Kidney (tissue), 14 donors: ENCODE measurements around the gene PPP1R18. TPM values are rescaled to one million over a fixed set of nuclear protein-coding genes. Genes with fewer than 3 reads are reported as not detected.
"Not testable (repeated sequence)": the region's sequence is repeated elsewhere in the genome, so short reads cannot be mapped to it uniquely, and the experiment has no call there.

Experiments used
- DNase-seq, 5 donors: peaks; one replicate each; pipeline ENCODE4 v3.0.0-alpha.2; 2013 to 2020
- FAIRE-seq: peaks from 2 replicates; lab custom pipeline; 2012; peaks lifted over from hg19 to GRCh38; lab: Jason Lieb, UNC
- H3K27ac ChIP-seq, 2 donors: one replicate each; pipeline ENCODE4 v1.7.0; 2013; ENCODE audit warnings: low read depth in 2 of 2, low read length in 2 of 2, inconsistent platforms in 1 of 2
- H3K27me3 ChIP-seq: one replicate; pipeline ENCODE4 v1.7.1; 2013; ENCODE audit warnings: low read length, inconsistent platforms; ENCODE audit not compliant: control insufficient read depth, insufficient read depth
- H3K36me3 ChIP-seq, 3 donors: one replicate each; pipeline versions ENCODE4 v1.7.0 to v1.7.1; 2013; ENCODE audit warnings: low read length in 3 of 3, control low read depth in 1 of 3, inconsistent platforms in 1 of 3; ENCODE audit not compliant: insufficient read depth in 3 of 3, control insufficient read depth in 2 of 3
- H3K4me1 ChIP-seq, 3 donors: one replicate each; pipeline versions ENCODE4 v1.7.0 to v1.7.1; 2013; ENCODE audit warnings: low read length in 3 of 3, inconsistent platforms in 1 of 3, low read depth in 1 of 3; ENCODE audit not compliant: control insufficient read depth in 2 of 3, insufficient read depth in 2 of 3
- H3K4me3 ChIP-seq, 3 donors: one replicate each; pipeline versions ENCODE4 v1.7.0 to v1.8.1; 2013; ENCODE audit warnings: low read length in 3 of 3, control low read depth in 1 of 3, inconsistent platforms in 1 of 3
- H3K9ac ChIP-seq, 3 donors: one replicate each; pipeline versions ENCODE4 v1.7.0 to v1.7.1; 2013; ENCODE audit warnings: low read length in 3 of 3, control low read depth in 1 of 3, inconsistent platforms in 1 of 3
- H3K9me3 ChIP-seq, 3 donors: one replicate each; pipeline versions ENCODE4 v1.7.0 to v1.7.1; 2013; ENCODE audit warnings: low read length in 3 of 3, control low read depth in 1 of 3, inconsistent platforms in 1 of 3; ENCODE audit not compliant: control insufficient read depth in 2 of 3, insufficient read depth in 1 of 3
- CTCF ChIP-seq: IDR thresholded peaks from 3 replicates; pipeline ENCODE4 v1.5.1; 2012; ENCODE audit warnings: mild to moderate bottlenecking, moderate library complexity, borderline replicate concordance; ENCODE audit not compliant: insufficient read depth; ENCODE audit errors: extremely low read depth
- intact Hi-C: fragments of 100-400 bp; cut with DNase I; formaldehyde crosslinking; loops from one replicate; pipeline ENCODE4 v1.11.1; 2022
- polyA plus RNA-seq: library from polyadenylated mRNA; stranded (reverse); fragments of 350-450 nt; fragmentation: Illumina TruSeq; extraction: RNeasy Lipid Tissue Mini Kit (QIAGEN cat#74804); gene quantifications from one replicate; pipeline ENCODE4 v1.2.3, GENCODE V29; 2014; ENCODE audit warnings: low read depth, low replicate concordance; ENCODE audit not compliant: insufficient read depth
- total RNA-seq: library from RNA; stranded (reverse); fragmentation: NEBNext Ultra II Directional; extraction: Animal tissue kit (Norgen Biotek cat#: 25700); gene quantifications from one replicate; pipeline ENCODE4 v1.2.1, GENCODE V29; 2021
- donor health status: control.
- donor health status: control.
- donor health status: control.
- donor health status: control.
- donor health status: control.
- donor health status: DM: yes; HTN: yes; CAD: no.
- donor health status: Normal renal cell carcinoma (clear cell type).

PPP1R18 gene
- total and polyA plus RNA-seq, 2 donors from 2014 or later: 17.1 to 51.9 TPM

- intact Hi-C loops: loop anchor here (5.0 kb wide), 1 partner anchor 38 kb away; no protein-coding TSS in a partner anchor
- Histone ChIP-seq H3K4me3 (peak overlapping the region; percentile 93 to 98 (median 94)), H3K9me3 (no peaks in the 10 kb centered on the region), H3K9ac (peak overlapping the region; percentile 57 to 99 (median 93)), H3K4me1 (peaks cover 4 to 11% (median 4%) of the 10 kb centered on the region in 3 donors), H3K27me3 (no peaks in the 10 kb centered on the region), H3K27ac (peak overlapping the region; percentile 92 to 95), H3K36me3 (peaks cover 15 to 28% (median 17%) of the 10 kb centered on the region in 3 donors)
- FAIRE-seq (no peak), DNase-seq (peak; percentile 68 to 93 (median 84))
- no peak for TF ChIP-seq CTCF
Observed at GRCh38 chr6:30720738-30721197, 34.3 kb upstream of the PPP1R18 start.

GRCh38 chr6:30719791-30720737, 33.6 kb upstream of the PPP1R18 start, which contains the start of gene TUBB:
TSS of gene TUBB (plus strand) at chr6:30720352. CDS start at chr6:30720507, 155 bp downstream.
- Histone ChIP-seq H3K36me3 (peaks cover 12 to 25% (median 14%) of the 10 kb centered on the region in 3 donors), H3K27me3 (no peaks in the 10 kb centered on the region), H3K4me3 (peak within 1 kb of the TSS; percentile 93 to 98 (median 94)), H3K9me3 (no peaks in the 10 kb centered on the region), H3K9ac (peak within 1 kb of the TSS; percentile 57 to 99 (median 93)), H3K27ac (peak within 1 kb of the TSS; percentile 92 to 95), H3K4me1 (peaks cover 4 to 10% (median 4%) of the 10 kb centered on the region in 3 donors)
- TF ChIP-seq CTCF: no peak
- peak; percentile 98 to 99 (median 99) for DNase-seq
- FAIRE-seq: no peak
- intact Hi-C loops: loop anchor here (5.0 kb wide), 1 partner anchor 38 kb away; no protein-coding TSS in a partner anchor

- TF ChIP-seq CTCF: no peak
- no peaks in the 10 kb centered on the region for H3K27me3 ChIP-seq
- H3K27ac ChIP-seq: peak overlapping the region; percentile 59 to 75
- H3K4me1 ChIP-seq: peaks cover 4 to 10% (median 4%) of the 10 kb centered on the region in 3 donors
- intact Hi-C loops: no loop called here
- peak in 2 of 5 donors; percentile 32 to 66 for DNase-seq
- no peaks in the 10 kb centered on the region for H3K9me3 ChIP-seq
- H3K9ac ChIP-seq: peak overlapping the region; percentile 15 to 91 (median 62)
- H3K4me3 ChIP-seq: peak overlapping the region; percentile 64 to 98 (median 94)
- no peak for FAIRE-seq
- peaks cover 10 to 21% (median 14%) of the 10 kb centered on the region in 3 donors for H3K36me3 ChIP-seq
Observed at GRCh38 chr6:30719356-30719755, 32.9 kb upstream of the PPP1R18 start.

- H3K27me3 ChIP-seq, FAIRE-seq, H3K9me3 ChIP-seq, H3K4me1 ChIP-seq, intact Hi-C loops: not testable (repeated sequence)
- Histone ChIP-seq H3K27ac (peak overlapping the region; percentile 84 to 88), H3K9ac (peak overlapping the region; percentile 12 to 99 (median 86)), H3K36me3 (peaks cover 3 to 14% (median 4%) of the 10 kb centered on the region in 3 donors), H3K4me3 (peak overlapping the region; percentile 71 to 99 (median 78))
- peak in 1 of 5 donors; percentile 68 for DNase-seq
Observed at GRCh38 chr6:30717845-30718720, 31.6 kb upstream of the PPP1R18 start.
